Endothelial cell of umbilical vein (primary cell): ENCODE results near the gene WNT9A. TPM values are rescaled to one million over a fixed set of nuclear protein-coding genes. Genes with fewer than 3 reads are reported as not detected.

Source experiments
- BruUV-seq: library from RNA; stranded (reverse); fragments of 400-500 nt; replicated peaks from 2 replicates; lab custom pipeline; 2021; lab: Mats Ljungman, UMichigan
- CTCF ChIA-PET: fragments of 300-600, 350-600 bp; sonication (Branson Sonifier 250); formaldehyde crosslinking; loops from one replicate; lab custom pipeline; 2021; ENCODE audit warnings: antibody characterized with exemption, inconsistent platforms; lab: Charles Lee
- POLR2A ChIA-PET: fragments of 300-600, 350-600 bp; sonication (Branson Sonifier 250); formaldehyde crosslinking; loops from one replicate; lab custom pipeline; 2021; ENCODE audit warnings: antibody characterized with exemption, inconsistent platforms; lab: Charles Lee
- DNase-seq: peaks from one replicate; pipeline ENCODE4 v3.0.0-alpha.2; 2011; ENCODE audit warnings: low read depth, low spot score
- FAIRE-seq: peaks from 2 replicates; lab custom pipeline; 2011; peaks lifted over from hg19 to GRCh38; lab: Jason Lieb, UNC
- H2AFZ ChIP-seq: 2 replicates; pipeline ENCODE4 v1.6.0; 2012; ENCODE audit warnings: low read depth, low read length, control low read depth, inconsistent platforms
- H3K27ac ChIP-seq: 2 replicates; pipeline ENCODE4 v1.5.1; 2011; ENCODE audit warnings: low read depth, mild to moderate bottlenecking, control low read depth, low read length, moderate library complexity; ENCODE audit not compliant: insufficient read depth
- H3K27me3 ChIP-seq, 2 experiments: 2 replicates each; pipeline versions ENCODE4 v1.6.0 to v1.6.1; 2011; ENCODE audit warnings: low read length in 2 of 2, mixed read lengths in 1 of 2; ENCODE audit not compliant: control insufficient read depth in 2 of 2, insufficient read depth in 2 of 2
- H3K36me3 ChIP-seq, 2 experiments: 2 replicates in 1 of 2; 3 replicates in 1 of 2; pipeline ENCODE4 v1.5.1; 2011; ENCODE audit warnings: low read length in 2 of 2, mild to moderate bottlenecking in 1 of 2, moderate library complexity in 1 of 2; ENCODE audit not compliant: control insufficient read depth in 2 of 2, insufficient read depth in 2 of 2; ENCODE audit errors: extremely low read depth in 1 of 2
- H3K4me1 ChIP-seq: 3 replicates; pipeline ENCODE4 v1.5.1; 2011; ENCODE audit warnings: mild to moderate bottlenecking, low read length; ENCODE audit not compliant: control insufficient read depth, insufficient read depth; ENCODE audit errors: extremely low read depth
- H3K4me2 ChIP-seq: 2 replicates; pipeline ENCODE4 v1.6.1; 2011; ENCODE audit warnings: low read length, control low read depth, mixed read lengths; ENCODE audit not compliant: insufficient read depth
- H3K4me3 ChIP-seq, 3 experiments: fragments of 200-600 bp in 1 of 3; sonication (generic), shearing (Covaris generic) in 1 of 3; replicated peaks in 1 of 3; 2 replicates each; pipeline ENCODE4 v1.5.1; 2011 to 2016; ENCODE audit warnings: control low read depth in 3 of 3, low read length in 3 of 3, mild to moderate bottlenecking in 2 of 3, inconsistent platforms in 1 of 3, low read depth in 1 of 3, moderate library complexity in 1 of 3; ENCODE audit not compliant: insufficient read depth in 1 of 3
- H3K79me2 ChIP-seq: 2 replicates; pipeline ENCODE4 v1.6.0; 2012; ENCODE audit warnings: low read length, inconsistent platforms; ENCODE audit not compliant: control insufficient read depth, insufficient read depth
- H3K9ac ChIP-seq: replicated peaks from 2 replicates; pipeline ENCODE3; 2011; ENCODE audit warnings: low read length, control low read depth; ENCODE audit not compliant: insufficient read depth; ENCODE audit errors: extremely low read depth
- H3K9me1 ChIP-seq: replicated peaks from 3 replicates; pipeline ENCODE4 v1.6.0; 2011; ENCODE audit warnings: mild to moderate bottlenecking, low read length; ENCODE audit not compliant: control insufficient read depth, insufficient read depth; ENCODE audit errors: extremely low read depth
- H3K9me3 ChIP-seq: replicated peaks from 2 replicates; pipeline ENCODE4 v1.5.1; 2012; ENCODE audit warnings: low read length, inconsistent platforms; ENCODE audit not compliant: control insufficient read depth, insufficient read depth
- H4K20me1 ChIP-seq: replicated peaks from 2 replicates; pipeline ENCODE3; 2011; ENCODE audit warnings: mild to moderate bottlenecking, low read length; ENCODE audit not compliant: control insufficient read depth, insufficient read depth; ENCODE audit errors: extremely low read depth
- CTCF ChIP-seq, 2 donors: IDR thresholded peaks; 1 replicate in 1 of 2; 2 replicates in 1 of 2; pipeline ENCODE4 v1.5.1; 2011; ENCODE audit warnings: low read length in 2 of 2, mild to moderate bottlenecking in 2 of 2, moderate library complexity in 2 of 2, control low read depth in 1 of 2, inconsistent platforms in 1 of 2, low read depth in 1 of 2; ENCODE audit not compliant: insufficient read depth in 1 of 2; ENCODE audit errors: extremely low read depth in 1 of 2
- EZH2 ChIP-seq: IDR thresholded peaks from 2 replicates; pipeline ENCODE4 v1.6.1; 2012; ENCODE audit warnings: borderline replicate concordance, low read depth, mild to moderate bottlenecking, moderate library complexity, low read length, inconsistent platforms; ENCODE audit not compliant: severe bottlenecking
- FOS ChIP-seq: IDR thresholded peaks from 2 replicates; pipeline ENCODE4 v1.6.1; 2011; ENCODE audit warnings: mild to moderate bottlenecking, low read length, moderate library complexity, borderline replicate concordance; ENCODE audit not compliant: insufficient read depth
- GATA2 ChIP-seq: IDR thresholded peaks from 2 replicates; pipeline ENCODE4 v1.7.0; 2011; ENCODE audit warnings: low read depth, mild to moderate bottlenecking, moderate library complexity, mixed read lengths, low read length; ENCODE audit not compliant: insufficient read length, insufficient read depth
- JUN ChIP-seq: IDR thresholded peaks from 2 replicates; pipeline ENCODE4 v1.6.1; 2011; ENCODE audit warnings: borderline replicate concordance, low read depth; ENCODE audit not compliant: insufficient read length, insufficient read depth
- MAX ChIP-seq: IDR thresholded peaks from 2 replicates; pipeline ENCODE4 v1.6.1; 2011; ENCODE audit not compliant: insufficient read depth, insufficient read length
- MYC ChIP-seq: IDR thresholded peaks from one replicate; pipeline ENCODE4 v1.6.1; 2011; ENCODE audit warnings: mild to moderate bottlenecking, low read depth, low read length
- POLR2A ChIP-seq: IDR thresholded peaks from 2 replicates; pipeline ENCODE4 v1.6.1; 2012; ENCODE audit warnings: low read depth, mild to moderate bottlenecking, control low read depth, low read length
- POLR2AphosphoS5 ChIP-seq: IDR thresholded peaks from 2 replicates; pipeline ENCODE4 v1.6.1; 2012; ENCODE audit warnings: low read depth, mild to moderate bottlenecking, control low read depth, low read length, moderate library complexity; ENCODE audit not compliant: insufficient read depth
- dilution Hi-C: fragments of 300-500 bp; cut with MboI; formaldehyde crosslinking; loops from one replicate; pipeline ENCODE4 v1.15.0; 2019; ENCODE audit warnings: low sequenced_read_pairs; ENCODE audit not compliant: extremely low pct_ligation_motif_present
- intact Hi-C: fragments of 100-400 bp; cut with micrococcal nuclease; formaldehyde crosslinking; loops from one replicate; pipeline ENCODE4 v1.10.0; 2022
- polyA plus RNA-seq, 4 experiments: library from polyadenylated mRNA; depleted of rRNA in 3 of 4; stranded (reverse) in 3 of 4; unstranded in 1 of 4; fragments of >200 nt; gene quantifications; 2 replicates each; pipeline versions ENCODE4 v1.2.1 to v1.2.3, GENCODE V29; 2011 to 2012; ENCODE audit warnings: missing spikeins in 1 of 4
- total RNA-seq: library from RNA; stranded (reverse); gene quantifications from 2 replicates; pipeline ENCODE4 v1.2.3, GENCODE V29; 2021

The WNT9A gene
- total and polyA plus RNA-seq, 2 donors (not counting 3 experiments of a cell fraction or from before 2014, with no cell fraction given) = 5.4 to 6.2 TPM

GRCh38 chr1:227955808-227956207, 8.1 kb upstream of the WNT9A start:
- Histone ChIP-seq H4K20me1 (no peaks in the 10 kb centered on the region), H3K9ac (no peak overlapping the region), H3K4me1 (no peaks in the 10 kb centered on the region), H3K79me2 (no peaks in the 10 kb centered on the region), H3K4me2 (no peak overlapping the region), H2AFZ (no peak overlapping the region), H3K4me3 (no peak overlapping the region), H3K36me3 (no peaks in the 10 kb centered on the region), H3K27ac (no peak overlapping the region), H3K9me1 (no peaks in the 10 kb centered on the region), H3K27me3 (peaks cover 0 to 15% of the 10 kb centered on the region in 2 experiments), H3K9me3 (no peaks in the 10 kb centered on the region)
- POLR2A ChIA-PET = no interaction called here
- dilution Hi-C loops (no loop called here), intact Hi-C loops (no loop called here)
- DNase-seq = no peak
- TF ChIP-seq FOS (no peak), JUN (no peak), MAX (no peak), POLR2AphosphoS5 (no peak), GATA2 (no peak), CTCF (IDR thresholded peaks at IDR 0.05; ENCODE audit: extremely low read depth in 1 of 2, insufficient read depth in 1 of 2, low read depth in 1 of 2, low read length in 2 of 2) (no peak), POLR2A (no peak), MYC (no peak), EZH2 (no peak)
- FAIRE-seq = no peak
- no TSS peak for BruUV-seq
- CTCF ChIA-PET = interaction anchor here (0.9 kb wide), 1 partner anchor 475 kb away, joined by 3 read pairs; no protein-coding TSS in a partner anchor
